HG02938 (cell line): ENCODE results near the gene CACNG1.
"Not testable (repeated sequence)": the region's sequence is repeated elsewhere in the genome, so short reads cannot be mapped to it uniquely, and the experiment has no call there.

Experiments used
- ATAC-seq: cut with Tn5 transposase; IDR thresholded peaks from one replicate; pipeline ENCODE4 v1.9.1; 2021; ENCODE audit warnings: mild to moderate bottlenecking, moderate library complexity; ENCODE audit not compliant: unreplicated experiment

CACNG1 gene

GRCh38 chr17:67025216-67025792, 19.1 kb upstream of the CACNG1 start:
- ATAC-seq = no peak

- no peak for ATAC-seq
These were observed 18.0 kb upstream of the CACNG1 start for GRCh38 chr17:67026341-67026740.

GRCh38 chr17:67027031-67027628, 17.2 kb upstream of the CACNG1 start:
- ATAC-seq = no peak

GRCh38 chr17:67030641-67031040, 13.7 kb upstream of the CACNG1 start:
- ATAC-seq = no peak

GRCh38 chr17:67032382-67032781, 12.0 kb upstream of the CACNG1 start:
- ATAC-seq = no peak

DNA sequence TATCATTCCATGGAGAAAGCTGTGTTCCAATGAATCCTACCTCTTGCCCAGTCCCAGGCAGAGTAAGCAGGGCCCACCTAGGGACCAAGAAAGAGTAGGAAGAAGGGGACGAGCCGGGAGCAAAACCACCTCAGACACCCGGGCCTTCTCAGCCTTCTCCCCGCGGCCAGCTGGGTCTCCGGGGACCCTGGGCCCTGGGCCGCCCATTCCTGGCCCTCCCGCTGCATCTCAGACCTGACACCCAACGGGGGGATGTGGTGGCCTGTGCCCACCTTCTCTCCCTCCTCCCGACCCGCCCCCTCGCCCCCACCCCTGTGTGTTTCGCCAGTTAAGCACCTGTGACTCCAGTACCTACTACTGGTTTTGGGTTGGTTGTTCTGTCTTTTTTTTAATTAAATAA, 11.4 kb upstream of the CACNG1 start:
- ATAC-seq = no peak

- no peak for ATAC-seq
These were observed 10.7 kb upstream of the CACNG1 start for GRCh38 chr17:67033613-67034012.

DNA sequence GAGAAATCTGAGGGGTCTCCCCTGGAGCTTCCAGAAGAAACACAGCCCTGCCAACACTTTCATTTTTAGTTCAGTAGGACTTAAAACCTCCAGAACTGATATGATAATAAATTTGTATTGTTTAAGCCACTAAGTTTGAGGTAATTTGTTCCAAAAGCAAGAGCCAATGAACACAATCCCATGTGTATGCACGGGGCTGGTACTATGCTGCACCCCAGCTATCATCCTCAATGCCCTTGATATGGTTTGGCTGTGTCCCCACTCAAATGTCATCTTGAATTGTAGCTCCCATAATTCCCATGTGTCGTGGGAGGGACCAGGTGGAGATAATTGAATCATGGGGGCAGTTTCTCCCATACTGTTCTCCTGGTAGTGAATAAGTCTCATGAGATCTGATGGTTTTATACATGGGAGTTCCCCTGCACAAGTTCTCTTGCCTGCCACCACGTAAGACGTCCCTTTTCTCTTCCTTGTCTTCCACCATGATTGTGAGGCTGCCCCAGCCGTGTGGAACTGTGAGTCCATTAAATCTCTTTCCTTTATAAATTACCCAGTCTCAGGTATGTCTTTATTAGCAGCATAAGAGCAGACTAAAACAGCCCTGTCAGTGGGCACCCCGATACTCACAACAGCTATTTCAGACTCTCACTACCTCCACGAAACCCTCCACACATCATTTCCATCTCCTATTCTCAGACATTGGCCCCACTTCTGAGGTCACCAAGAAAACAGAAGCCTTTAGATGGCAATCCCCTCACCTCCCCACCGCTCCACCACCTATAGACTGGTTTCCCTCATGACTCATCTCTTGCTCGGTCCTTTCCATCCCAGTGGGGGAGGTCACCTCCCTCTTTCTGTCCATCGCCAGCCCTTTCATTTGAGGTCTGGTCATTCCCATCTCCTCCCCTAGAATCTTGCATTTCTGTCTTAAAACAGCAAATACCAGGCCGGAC, 8.9 kb upstream of the CACNG1 start:
- ATAC-seq = peak; percentile 74

- ATAC-seq = no peak
These were observed 5.4 kb upstream of the CACNG1 start for GRCh38 chr17:67038861-67039365.

DNA sequence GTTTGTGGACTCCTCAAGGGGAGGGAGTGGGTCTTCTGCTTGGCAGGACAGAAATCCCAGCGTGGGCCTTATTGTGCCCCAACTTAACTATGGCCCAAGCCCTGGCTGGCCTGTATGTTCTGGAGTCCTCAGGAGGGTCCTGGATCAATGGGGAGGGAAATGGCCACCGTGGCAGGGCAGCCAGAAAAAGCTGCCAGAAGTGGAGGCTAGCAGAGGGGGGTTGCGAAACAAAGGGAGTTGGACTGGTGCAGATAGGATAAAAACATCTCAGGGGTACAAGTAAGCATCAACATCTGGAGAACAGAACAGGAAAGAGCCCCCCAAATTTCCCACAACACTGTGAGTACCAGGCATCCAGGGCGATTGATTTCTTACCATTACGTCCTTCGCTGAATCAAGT, 3.7 kb upstream of the CACNG1 start:
- no peak for ATAC-seq

GRCh38 chr17:67041119-67041518, 3.2 kb upstream of the CACNG1 start:
- ATAC-seq = not testable (repeated sequence)

- no peak for ATAC-seq
These were observed 2.8 kb upstream of the CACNG1 start for GRCh38 chr17:67041531-67041930.

DNA sequence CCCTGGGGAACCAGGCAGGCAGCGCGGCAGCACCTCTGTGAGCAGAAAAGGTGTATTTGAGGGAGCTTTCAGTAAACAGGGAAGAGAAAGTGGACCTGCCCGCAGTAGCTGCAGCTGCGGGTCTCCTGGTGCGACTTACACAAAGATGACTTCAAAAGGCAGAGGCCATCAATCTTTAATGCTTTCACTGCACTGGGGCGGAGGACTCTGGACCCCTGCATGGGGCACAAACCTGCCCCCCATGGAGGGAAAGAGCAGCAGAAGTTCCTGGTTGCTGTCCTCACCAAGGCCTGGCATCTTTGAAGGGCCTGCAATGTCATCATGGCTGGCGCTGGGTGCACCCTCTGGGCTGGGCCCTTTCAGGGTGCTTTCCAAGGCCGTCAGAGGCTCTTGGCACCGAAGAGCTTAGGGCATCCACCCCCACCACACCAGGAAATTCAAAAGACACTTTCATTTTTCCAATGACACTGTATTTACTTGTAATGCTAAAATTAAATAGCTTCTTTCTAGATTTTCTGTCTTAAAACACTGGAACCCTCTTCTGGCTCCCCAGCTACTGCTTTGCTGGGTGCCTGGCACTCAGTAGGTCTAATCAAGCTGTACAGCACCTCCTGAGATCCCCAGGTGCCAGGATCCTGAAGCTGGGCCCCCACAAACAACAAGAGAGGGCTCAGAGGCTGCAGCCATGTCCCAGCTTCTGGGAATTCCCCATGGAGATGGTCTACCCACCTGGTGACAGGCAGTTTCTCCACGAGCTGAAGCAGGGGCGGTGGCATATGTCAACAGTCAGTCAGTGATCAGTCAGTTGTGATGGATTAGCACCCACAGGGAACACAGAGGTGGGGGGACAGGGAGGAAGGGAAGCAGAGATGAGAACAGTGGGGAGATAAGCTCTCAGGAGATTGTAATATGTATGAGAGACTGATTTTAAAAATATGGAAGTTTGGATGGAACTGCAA, 2.1 kb upstream of the CACNG1 start:
- no peak for ATAC-seq

DNA sequence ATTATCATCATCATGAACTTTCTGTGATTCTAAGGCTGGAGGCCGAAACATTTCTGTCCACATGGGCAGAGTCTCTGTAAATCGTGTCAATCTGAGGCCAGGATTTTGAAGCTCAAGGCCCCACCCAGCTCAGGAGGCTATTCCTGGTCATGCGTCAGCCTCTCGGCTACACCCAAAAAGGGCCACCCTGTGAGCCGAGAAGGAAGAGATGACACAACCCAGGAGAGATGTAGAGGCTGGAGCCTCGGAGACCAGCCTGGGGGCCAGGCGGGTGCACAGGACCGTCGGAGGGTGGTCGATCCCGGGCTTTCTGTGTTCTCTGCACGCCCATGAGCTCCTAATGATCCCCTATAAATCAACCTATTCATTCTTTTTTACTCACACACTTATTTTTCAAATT, 1.1 kb upstream of the CACNG1 start:
- ATAC-seq = no peak

DNA sequence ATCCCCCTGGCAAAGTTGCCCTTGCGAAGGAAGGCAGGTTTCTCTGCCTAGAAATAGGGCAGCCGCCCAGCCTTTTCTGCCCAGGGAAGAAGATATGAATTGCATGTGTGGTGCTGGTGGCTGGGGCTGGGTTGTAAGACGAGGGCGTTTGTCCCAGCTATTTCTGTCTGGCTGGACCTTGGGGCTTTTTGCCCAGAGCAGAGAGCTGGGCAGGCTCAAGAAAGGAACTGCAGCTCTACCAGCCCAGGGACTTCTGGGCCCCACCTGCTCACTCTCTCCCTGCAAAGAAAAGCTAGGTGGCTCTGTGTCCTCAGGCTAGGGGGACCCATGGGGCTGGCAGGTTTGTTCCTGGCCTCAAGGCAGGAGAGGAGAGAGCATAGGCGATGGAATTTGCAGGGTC, 586 bp downstream of the CACNG1 start:
- no peak for ATAC-seq

DNA sequence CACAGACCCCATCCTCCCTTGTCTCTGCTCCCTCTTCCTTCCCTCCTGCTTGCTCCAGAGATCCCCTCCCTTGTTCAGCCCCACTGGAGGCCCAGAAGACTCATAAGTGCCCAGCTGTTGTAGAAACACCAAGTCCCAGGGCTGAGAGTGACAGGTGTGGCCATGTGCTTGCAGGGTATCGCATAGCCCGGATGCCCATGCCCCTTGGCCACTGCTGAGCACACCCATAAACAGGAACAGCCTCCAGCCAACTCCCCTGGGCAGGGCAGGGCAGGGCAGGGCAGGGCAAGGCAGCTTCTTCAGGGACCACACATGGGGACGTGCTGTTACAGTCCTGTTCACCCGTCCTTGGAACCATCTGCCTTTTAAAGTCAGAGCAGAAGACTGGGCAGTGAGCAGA, 2.0 kb downstream of the CACNG1 start:
- no peak for ATAC-seq

DNA sequence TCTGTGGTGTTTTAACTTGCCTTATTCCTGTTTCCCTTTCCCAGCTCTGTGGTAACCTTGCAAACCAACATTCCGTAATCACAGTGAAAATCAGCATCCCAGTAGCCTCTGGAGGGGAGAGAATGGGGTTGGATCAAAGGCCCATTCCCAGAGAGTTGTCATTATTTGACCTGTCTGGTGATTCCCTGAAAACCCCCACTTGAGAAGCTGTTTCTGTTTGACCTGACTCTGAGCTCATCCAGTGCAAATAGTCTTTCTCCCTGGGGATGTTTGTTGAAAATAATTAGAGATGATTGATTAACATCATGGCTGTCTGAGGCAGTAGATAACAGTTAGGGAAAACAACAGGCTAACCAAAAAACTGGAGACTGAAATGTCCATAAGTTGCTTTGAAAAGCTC, 3.0 kb downstream of the CACNG1 start:
- no peak for ATAC-seq

- ATAC-seq = no peak
These were observed 4.8 kb downstream of the CACNG1 start for GRCh38 chr17:67049025-67049739.

DNA sequence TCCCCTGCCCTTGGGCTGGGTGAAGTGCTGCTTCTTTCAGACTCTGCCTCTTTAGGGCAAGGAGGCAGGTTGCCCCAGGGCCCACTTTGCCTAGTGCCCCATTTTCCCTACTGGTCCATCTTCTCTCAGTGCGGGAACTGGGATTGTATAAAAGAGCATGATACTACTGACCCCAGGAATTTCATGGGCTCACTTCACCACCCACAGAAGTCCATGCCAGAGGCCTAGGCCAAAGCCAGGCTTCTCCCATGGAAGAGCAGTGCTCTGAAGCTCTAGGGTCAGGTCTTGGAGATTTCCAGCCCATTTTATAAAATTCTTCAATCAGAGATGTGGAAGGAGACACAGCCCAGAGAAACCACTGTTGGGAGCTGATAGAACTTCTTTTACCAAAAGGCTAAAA, 5.7 kb downstream of the CACNG1 start:
- ATAC-seq = no peak
